ENCODE measurements around the gene CD82.

The CD82 gene

GRCh38 chr11:44597358-44598012 is 32.0 kb downstream of the CD82 start:
- peak overlapping the region; percentile 56 for H2BK5ac ChIP-seq (ENCODE audit: low read length)
- no peak overlapping the region for H4K91ac ChIP-seq (ENCODE audit: low read depth, low read length, poor library complexity)
- no peak overlapping the region for H3K27ac ChIP-seq (replicated peaks; ENCODE audit: low read length)
- H3K27me3 ChIP-seq (ENCODE audit: control insufficient read depth in 3 of 3, insufficient read depth in 3 of 3, low read depth in 1 of 3, low read length in 3 of 3) = no peaks in the 10 kb centered on the region
- H3K9me3 ChIP-seq (replicated peaks in 1 of 2; ENCODE audit: control insufficient read depth in 2 of 2, insufficient read depth in 1 of 2, low read depth in 1 of 2, low read length in 2 of 2) = no peaks in the 10 kb centered on the region
- no peak overlapping the region for H2BK15ac ChIP-seq (ENCODE audit: low read length)
- H2BK120ac ChIP-seq (ENCODE audit: low read depth, low read length) = no peak overlapping the region
- H2AFZ ChIP-seq (ENCODE audit: low read length) = no peak overlapping the region
- H3K79me1 ChIP-seq (ENCODE audit: low read depth, low read length) = no peaks in the 10 kb centered on the region
- H3K4me2 ChIP-seq (ENCODE audit: insufficient read depth, low read length, poor library complexity, severe bottlenecking) = no peak overlapping the region
- peak overlapping the region; percentile 53 for H3K18ac ChIP-seq (ENCODE audit: low read length)
- peak overlapping the region; percentile 85 for H2AK5ac ChIP-seq (ENCODE audit: low read depth, low read length)
- H3K14ac ChIP-seq (ENCODE audit: low read length) = no peak overlapping the region
- H3K4ac ChIP-seq (ENCODE audit: low read length) = no peak overlapping the region
- peaks cover 4 to 32% of the 10 kb centered on the region in 2 donors for H3K4me1 ChIP-seq (ENCODE audit: control insufficient read depth in 2 of 2, insufficient read depth in 1 of 2, low read depth in 1 of 2, low read length in 2 of 2)
- H2BK12ac ChIP-seq (ENCODE audit: low read length) = no peak overlapping the region
- no peak overlapping the region for H3K9ac ChIP-seq (ENCODE audit: low read depth, low read length, poor library complexity)
- no peak overlapping the region for H4K8ac ChIP-seq (ENCODE audit: low read depth, low read length)
- H3K4me3 ChIP-seq (ENCODE audit: low read length in 2 of 2) = no peak overlapping the region
- DNase-seq (ENCODE audit: low spot score) = no peak
- H3K23ac ChIP-seq (ENCODE audit: low read depth, low read length, poor library complexity) = no peak overlapping the region
- peaks cover 0 to 8% of the 10 kb centered on the region in 2 donors for H3K36me3 ChIP-seq (replicated peaks in 1 of 2; ENCODE audit: control insufficient read depth in 2 of 2, insufficient read depth in 2 of 2, low read length in 2 of 2)
- no CpG with 5 or more reads among the region's 5 CpGs for WGBS, 2 donors (ENCODE audit: extremely low coverage in 2 of 2, insufficient read length in 2 of 2, insufficient replicate concordance in 1 of 2)

GRCh38 chr11:44598831-44599230 is 33.4 kb downstream of the CD82 start:
- no peak overlapping the region for H3K27ac ChIP-seq (replicated peaks; ENCODE audit: low read length)
- no peak overlapping the region for H3K23ac ChIP-seq (ENCODE audit: low read depth, low read length, poor library complexity)
- H3K18ac ChIP-seq (ENCODE audit: low read length) = no peak overlapping the region
- no peaks in the 10 kb centered on the region for H3K79me1 ChIP-seq (ENCODE audit: low read depth, low read length)
- no peak overlapping the region for H4K8ac ChIP-seq (ENCODE audit: low read depth, low read length)
- no peak overlapping the region for H3K14ac ChIP-seq (ENCODE audit: low read length)
- peak overlapping the region; percentile 8 for H2BK15ac ChIP-seq (ENCODE audit: low read length)
- peaks cover 0 to 8% of the 10 kb centered on the region in 2 donors for H3K36me3 ChIP-seq (replicated peaks in 1 of 2; ENCODE audit: control insufficient read depth in 2 of 2, insufficient read depth in 2 of 2, low read length in 2 of 2)
- H2BK120ac ChIP-seq (ENCODE audit: low read depth, low read length) = no peak overlapping the region
- no peaks in the 10 kb centered on the region for H3K27me3 ChIP-seq (ENCODE audit: control insufficient read depth in 3 of 3, insufficient read depth in 3 of 3, low read depth in 1 of 3, low read length in 3 of 3)
- H3K4ac ChIP-seq (ENCODE audit: low read length) = no peak overlapping the region
- no peaks in the 10 kb centered on the region for H3K9me3 ChIP-seq (replicated peaks in 1 of 2; ENCODE audit: control insufficient read depth in 2 of 2, insufficient read depth in 1 of 2, low read depth in 1 of 2, low read length in 2 of 2)
- no CpG with 5 or more reads among the region's 1 CpG for WGBS, 2 donors (ENCODE audit: extremely low coverage in 2 of 2, insufficient read length in 2 of 2, insufficient replicate concordance in 1 of 2)
- no peak for DNase-seq (ENCODE audit: low spot score)
- no peak overlapping the region for H3K9ac ChIP-seq (ENCODE audit: low read depth, low read length, poor library complexity)
- no peak overlapping the region for H3K4me3 ChIP-seq (ENCODE audit: low read length in 2 of 2)
- no peak overlapping the region for H2AK5ac ChIP-seq (ENCODE audit: low read depth, low read length)
- H4K91ac ChIP-seq (ENCODE audit: low read depth, low read length, poor library complexity) = no peak overlapping the region
- H3K4me2 ChIP-seq (ENCODE audit: insufficient read depth, low read length, poor library complexity, severe bottlenecking) = no peak overlapping the region
- peaks cover 6 to 28% of the 10 kb centered on the region in 2 donors for H3K4me1 ChIP-seq (ENCODE audit: control insufficient read depth in 2 of 2, insufficient read depth in 1 of 2, low read depth in 1 of 2, low read length in 2 of 2)
- H2BK5ac ChIP-seq (ENCODE audit: low read length) = no peak overlapping the region
- H2AFZ ChIP-seq (ENCODE audit: low read length) = no peak overlapping the region
- H2BK12ac ChIP-seq (ENCODE audit: low read length) = no peak overlapping the region

GRCh38 chr11:44600261-44600660 is 34.8 kb downstream of the CD82 start:
- Histone ChIP-seq H3K9me3 (replicated peaks in 1 of 2; ENCODE audit: control insufficient read depth in 2 of 2, insufficient read depth in 1 of 2, low read depth in 1 of 2, low read length in 2 of 2) (no peaks in the 10 kb centered on the region), H2BK120ac (ENCODE audit: low read depth, low read length) (no peak overlapping the region), H3K27ac (replicated peaks; ENCODE audit: low read length) (no peak overlapping the region), H2AK5ac (ENCODE audit: low read depth, low read length) (peak overlapping the region; percentile 86), H2BK5ac (ENCODE audit: low read length) (no peak overlapping the region), H3K18ac (ENCODE audit: low read length) (peak overlapping the region; percentile 69), H4K91ac (ENCODE audit: low read depth, low read length, poor library complexity) (no peak overlapping the region), H3K4ac (ENCODE audit: low read length) (no peak overlapping the region), H3K27me3 (ENCODE audit: control insufficient read depth in 3 of 3, insufficient read depth in 3 of 3, low read depth in 1 of 3, low read length in 3 of 3) (peaks cover 0 to 2% (median 0%) of the 10 kb centered on the region in 3 experiments), H4K8ac (ENCODE audit: low read depth, low read length) (no peak overlapping the region), H3K23ac (ENCODE audit: low read depth, low read length, poor library complexity) (peak overlapping the region; percentile 83), H3K79me1 (ENCODE audit: low read depth, low read length) (no peaks in the 10 kb centered on the region), H2AFZ (ENCODE audit: low read length) (no peak overlapping the region), H3K9ac (ENCODE audit: low read depth, low read length, poor library complexity) (no peak overlapping the region), H3K4me2 (ENCODE audit: insufficient read depth, low read length, poor library complexity, severe bottlenecking) (no peak overlapping the region), H3K4me3 (ENCODE audit: low read length in 2 of 2) (no peak overlapping the region), H2BK15ac (ENCODE audit: low read length) (no peak overlapping the region), H2BK12ac (ENCODE audit: low read length) (no peak overlapping the region), H3K36me3 (replicated peaks in 1 of 2; ENCODE audit: control insufficient read depth in 2 of 2, insufficient read depth in 2 of 2, low read length in 2 of 2) (peaks cover 0 to 15% of the 10 kb centered on the region in 2 donors), H3K14ac (ENCODE audit: low read length) (peak overlapping the region; percentile 84), H3K4me1 (ENCODE audit: control insufficient read depth in 2 of 2, insufficient read depth in 1 of 2, low read depth in 1 of 2, low read length in 2 of 2) (peaks cover 6 to 38% of the 10 kb centered on the region in 2 donors)
- no peak for DNase-seq (ENCODE audit: low spot score)
- no CpG with 5 or more reads among the region's 7 CpGs for WGBS, 2 donors (ENCODE audit: extremely low coverage in 2 of 2, insufficient read length in 2 of 2, insufficient replicate concordance in 1 of 2)

GRCh38 chr11:44600839-44601383 is 35.4 kb downstream of the CD82 start:
- Histone ChIP-seq H2BK5ac (ENCODE audit: low read length) (no peak overlapping the region), H3K23ac (ENCODE audit: low read depth, low read length, poor library complexity) (no peak overlapping the region), H3K4me3 (ENCODE audit: low read length in 2 of 2) (no peak overlapping the region), H3K9me3 (replicated peaks in 1 of 2; ENCODE audit: control insufficient read depth in 2 of 2, insufficient read depth in 1 of 2, low read depth in 1 of 2, low read length in 2 of 2) (no peaks in the 10 kb centered on the region), H3K36me3 (replicated peaks in 1 of 2; ENCODE audit: control insufficient read depth in 2 of 2, insufficient read depth in 2 of 2, low read length in 2 of 2) (peaks cover 0 to 19% of the 10 kb centered on the region in 2 donors), H3K27ac (replicated peaks; ENCODE audit: low read length) (no peak overlapping the region), H2BK15ac (ENCODE audit: low read length) (no peak overlapping the region), H3K79me1 (ENCODE audit: low read depth, low read length) (no peaks in the 10 kb centered on the region), H3K4me2 (ENCODE audit: insufficient read depth, low read length, poor library complexity, severe bottlenecking) (no peak overlapping the region), H2AFZ (ENCODE audit: low read length) (no peak overlapping the region), H2BK12ac (ENCODE audit: low read length) (no peak overlapping the region), H3K18ac (ENCODE audit: low read length) (peak overlapping the region; percentile 77), H4K8ac (ENCODE audit: low read depth, low read length) (no peak overlapping the region), H2BK120ac (ENCODE audit: low read depth, low read length) (peak overlapping the region; percentile 42), H3K4ac (ENCODE audit: low read length) (peak overlapping the region; percentile 6), H3K9ac (ENCODE audit: low read depth, low read length, poor library complexity) (no peak overlapping the region), H3K27me3 (ENCODE audit: control insufficient read depth in 3 of 3, insufficient read depth in 3 of 3, low read depth in 1 of 3, low read length in 3 of 3) (peaks cover 0 to 2% (median 0%) of the 10 kb centered on the region in 3 experiments), H3K4me1 (ENCODE audit: control insufficient read depth in 2 of 2, insufficient read depth in 1 of 2, low read depth in 1 of 2, low read length in 2 of 2) (peaks cover 6 to 37% of the 10 kb centered on the region in 2 donors), H2AK5ac (ENCODE audit: low read depth, low read length) (peak overlapping the region; percentile 38), H4K91ac (ENCODE audit: low read depth, low read length, poor library complexity) (no peak overlapping the region), H3K14ac (ENCODE audit: low read length) (no peak overlapping the region)
- DNase-seq (ENCODE audit: low spot score) = no peak
- no CpG with 5 or more reads among the region's 10 CpGs for WGBS, 2 donors (ENCODE audit: extremely low coverage in 2 of 2, insufficient read length in 2 of 2, insufficient replicate concordance in 1 of 2)
